ENCODE results near the gene OR5B21.

Gene OR5B21

DNA sequence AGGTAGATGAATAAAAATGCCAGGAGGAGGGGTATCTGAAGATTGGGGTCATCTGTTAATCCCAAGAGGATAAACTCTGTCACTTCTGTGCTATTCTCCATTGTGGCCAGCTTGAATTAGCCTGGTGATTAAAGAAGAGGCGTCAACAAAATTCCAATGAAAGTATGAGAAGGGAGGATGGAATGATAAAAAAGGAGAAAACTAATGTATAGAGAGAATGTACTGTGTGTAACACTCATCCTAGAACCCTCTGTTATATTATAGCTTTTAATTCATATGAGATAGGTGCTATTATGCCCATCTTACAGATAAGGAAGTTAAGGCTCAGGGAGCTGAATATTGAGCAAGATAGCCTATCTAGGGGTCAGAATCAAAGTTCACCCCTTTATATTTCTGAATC lies at the start of gene OR5B21:
Gene OR5B21, minus strand, starts transcription at position 101 of the 400 bp plus-strand sequence. Its CDS starts 0 bp downstream, at position 101.
- no peak for DNase-seq (ENCODE audit: low read depth)
- no peak within 1 kb of the TSS for H3K4me3 ChIP-seq (ENCODE audit: low read depth, low read length)
- TF ChIP-seq POLR2A (IDR thresholded peaks at IDR 0.05; ENCODE audit: extremely low read depth, insufficient read length): no peak
- TF ChIP-seq, protein P1, sequence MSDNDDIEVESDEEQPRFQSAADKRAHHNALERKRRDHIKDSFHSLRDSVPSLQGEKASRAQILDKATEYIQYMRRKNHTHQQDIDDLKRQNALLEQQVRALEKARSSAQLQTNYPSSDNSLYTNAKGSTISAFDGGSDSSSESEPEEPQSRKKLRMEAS (IDR thresholded peaks at IDR 0.05; ENCODE audit: low read depth, low read length): no peak
- TF ChIP-seq MYC (IDR thresholded peaks at IDR 0.05; ENCODE audit: low read depth, low read length): no peak
- TF ChIP-seq, protein P2, sequence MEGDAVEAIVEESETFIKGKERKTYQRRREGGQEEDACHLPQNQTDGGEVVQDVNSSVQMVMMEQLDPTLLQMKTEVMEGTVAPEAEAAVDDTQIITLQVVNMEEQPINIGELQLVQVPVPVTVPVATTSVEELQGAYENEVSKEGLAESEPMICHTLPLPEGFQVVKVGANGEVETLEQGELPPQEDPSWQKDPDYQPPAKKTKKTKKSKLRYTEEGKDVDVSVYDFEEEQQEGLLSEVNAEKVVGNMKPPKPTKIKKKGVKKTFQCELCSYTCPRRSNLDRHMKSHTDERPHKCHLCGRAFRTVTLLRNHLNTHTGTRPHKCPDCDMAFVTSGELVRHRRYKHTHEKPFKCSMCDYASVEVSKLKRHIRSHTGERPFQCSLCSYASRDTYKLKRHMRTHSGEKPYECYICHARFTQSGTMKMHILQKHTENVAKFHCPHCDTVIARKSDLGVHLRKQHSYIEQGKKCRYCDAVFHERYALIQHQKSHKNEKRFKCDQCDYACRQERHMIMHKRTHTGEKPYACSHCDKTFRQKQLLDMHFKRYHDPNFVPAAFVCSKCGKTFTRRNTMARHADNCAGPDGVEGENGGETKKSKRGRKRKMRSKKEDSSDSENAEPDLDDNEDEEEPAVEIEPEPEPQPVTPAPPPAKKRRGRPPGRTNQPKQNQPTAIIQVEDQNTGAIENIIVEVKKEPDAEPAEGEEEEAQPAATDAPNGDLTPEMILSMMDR (IDR thresholded peaks at IDR 0.05; ENCODE audit: low read depth, low read length): no peak

DNA sequence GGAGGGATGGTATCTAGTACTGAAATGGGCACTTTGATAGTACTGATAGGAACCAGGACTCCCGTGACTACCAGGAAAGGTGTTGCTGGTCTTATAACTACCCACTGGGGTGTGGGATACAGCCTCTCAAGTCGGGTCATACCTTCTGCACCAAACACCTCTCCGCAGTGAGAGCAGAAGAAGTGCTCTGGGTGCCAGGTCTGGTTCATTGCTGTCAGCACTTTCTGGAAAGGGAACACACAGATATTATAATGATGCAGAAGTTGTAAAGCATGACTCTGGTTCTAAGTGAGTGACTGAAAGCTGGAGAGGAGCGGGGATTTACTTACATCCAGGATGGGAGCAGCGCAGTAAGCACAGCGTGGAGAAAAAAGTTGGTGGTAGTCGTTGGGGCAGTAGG lies 41.7 kb upstream of the OR5B21 start:
- TF ChIP-seq MYC (IDR thresholded peaks at IDR 0.05; ENCODE audit: low read depth, low read length) (no peak), POLR2A (IDR thresholded peaks at IDR 0.05; ENCODE audit: extremely low read depth, insufficient read length) (no peak)
- TF ChIP-seq, protein P1 (IDR thresholded peaks at IDR 0.05; ENCODE audit: low read depth, low read length): no peak
- TF ChIP-seq, protein P2 (IDR thresholded peaks at IDR 0.05; ENCODE audit: low read depth, low read length): no peak
- DNase-seq (ENCODE audit: low read depth): no peak
- H3K4me3 ChIP-seq (ENCODE audit: low read depth, low read length): no peak overlapping the region

DNA sequence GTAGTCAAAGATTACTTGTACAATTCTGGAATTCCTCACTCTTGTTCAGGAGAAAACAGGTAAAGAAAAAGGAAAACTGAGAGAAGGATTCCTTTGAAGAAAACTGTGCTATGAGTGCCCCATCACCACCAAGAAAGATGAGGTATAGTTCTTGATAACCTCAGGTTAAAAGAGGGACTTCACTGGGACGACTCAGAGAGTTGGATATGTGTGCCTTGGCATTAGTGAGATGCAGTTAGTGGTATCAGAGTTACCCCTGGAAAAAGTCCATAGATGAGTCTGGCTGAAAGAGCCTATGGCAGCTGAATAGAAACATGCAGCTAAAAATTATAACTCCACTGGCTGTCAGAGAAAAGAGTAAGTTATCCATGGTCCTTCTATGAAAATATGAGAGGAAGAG lies 38.9 kb upstream of the OR5B21 start:
- DNase-seq (ENCODE audit: low read depth): no peak
- H3K4me3 ChIP-seq (ENCODE audit: low read depth, low read length): no peak overlapping the region
- TF ChIP-seq MYC (IDR thresholded peaks at IDR 0.05; ENCODE audit: low read depth, low read length) (no peak), POLR2A (IDR thresholded peaks at IDR 0.05; ENCODE audit: extremely low read depth, insufficient read length) (no peak)
- TF ChIP-seq, protein P2 (IDR thresholded peaks at IDR 0.05; ENCODE audit: low read depth, low read length): no peak
- TF ChIP-seq, protein P1 (IDR thresholded peaks at IDR 0.05; ENCODE audit: low read depth, low read length): no peak

DNA sequence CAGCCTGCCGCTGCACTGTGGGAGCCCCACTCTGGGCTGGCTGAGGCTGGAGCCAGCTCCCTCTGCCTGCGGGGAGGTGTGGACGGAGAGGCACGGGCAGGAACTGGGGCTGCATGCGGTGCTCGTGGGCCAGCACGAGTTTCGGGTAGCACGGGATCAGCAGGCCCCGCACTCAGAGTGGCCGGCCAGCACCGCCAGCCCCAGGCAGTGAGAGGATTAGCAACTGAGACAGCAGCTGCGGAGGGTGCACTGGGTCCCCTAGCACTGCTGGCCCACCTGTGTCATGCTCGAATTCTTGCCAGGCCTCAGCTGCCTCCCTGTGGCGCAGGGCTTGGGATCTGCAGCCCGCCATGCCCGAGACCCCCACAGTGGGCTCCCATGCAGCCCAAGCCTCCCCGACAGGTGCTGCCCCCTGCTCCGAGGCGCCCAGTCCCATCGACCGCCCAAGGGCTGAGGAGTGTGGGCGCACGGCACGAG lies 24.0 kb upstream of the OR5B21 start:
- TF ChIP-seq, protein P1 (IDR thresholded peaks at IDR 0.05; ENCODE audit: low read depth, low read length): no peak
- TF ChIP-seq POLR2A (IDR thresholded peaks at IDR 0.05; ENCODE audit: extremely low read depth, insufficient read length) (no peak), MYC (IDR thresholded peaks at IDR 0.05; ENCODE audit: low read depth, low read length) (no peak)
- TF ChIP-seq, protein P2 (IDR thresholded peaks at IDR 0.05; ENCODE audit: low read depth, low read length): no peak
- H3K4me3 ChIP-seq (ENCODE audit: low read depth, low read length): no peak overlapping the region
- DNase-seq (ENCODE audit: low read depth): no peak

DNA sequence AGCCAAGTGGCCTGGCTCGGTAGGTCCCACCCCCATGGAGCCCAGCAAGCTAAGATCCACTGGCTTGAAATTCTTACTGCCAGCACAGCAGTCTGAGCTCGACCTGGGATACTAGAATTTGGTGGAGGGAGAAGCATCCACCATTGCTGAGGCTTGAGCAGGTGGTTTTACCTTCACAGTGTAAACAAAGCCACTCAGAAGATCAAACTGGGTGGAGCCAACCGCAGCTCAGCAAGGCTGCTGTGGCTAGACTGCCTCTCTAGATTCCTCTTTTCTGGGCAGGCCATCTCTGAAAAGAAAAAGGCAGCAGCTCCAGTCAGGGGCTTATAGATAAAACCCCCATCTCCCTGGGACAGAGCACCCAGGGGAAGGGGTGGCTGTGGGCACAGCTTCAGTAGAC lies 22.3 kb upstream of the OR5B21 start:
- TF ChIP-seq MYC (IDR thresholded peaks at IDR 0.05; ENCODE audit: low read depth, low read length) (no peak), POLR2A (IDR thresholded peaks at IDR 0.05; ENCODE audit: extremely low read depth, insufficient read length) (no peak)
- TF ChIP-seq, protein P1 (IDR thresholded peaks at IDR 0.05; ENCODE audit: low read depth, low read length): no peak
- TF ChIP-seq, protein P2 (IDR thresholded peaks at IDR 0.05; ENCODE audit: low read depth, low read length): no peak
- no peak for DNase-seq (ENCODE audit: low read depth)
- H3K4me3 ChIP-seq (ENCODE audit: low read depth, low read length): no peak overlapping the region

All from NB4 (cell line).